AG08396 (cell line): ENCODE data around the gene PTPN20.
"Not testable (repeated sequence)": the region's sequence is repeated elsewhere in the genome, so short reads cannot be mapped to it uniquely, and the experiment has no call there.

Experiments used
- DNase-seq: peaks from one replicate; pipeline ENCODE4 v3.0.0; 2012; ENCODE audit warnings: low spot score, mixed read lengths

Gene PTPN20

DNA sequence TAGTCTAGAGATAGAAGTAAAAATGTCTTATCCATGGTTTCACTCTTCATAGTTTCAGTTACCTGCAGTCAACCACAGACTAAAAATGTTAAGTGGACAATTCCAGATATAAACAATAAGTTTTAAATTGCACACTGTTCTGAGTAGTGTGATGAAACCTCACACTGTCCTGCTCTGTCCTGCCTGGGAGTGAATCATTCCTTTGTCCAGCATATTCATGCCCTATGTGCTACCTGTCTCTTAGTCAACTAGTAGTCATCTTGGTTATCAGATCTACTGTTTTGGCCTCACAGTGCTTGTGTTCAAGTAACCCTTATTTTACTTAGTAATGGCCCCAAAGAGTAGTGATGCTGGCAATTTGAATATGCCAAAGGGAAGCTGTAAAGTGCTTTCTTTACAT, 49.5 kb downstream of the PTPN20 start:
- DNase-seq, result not testable (repeated sequence)

DNA sequence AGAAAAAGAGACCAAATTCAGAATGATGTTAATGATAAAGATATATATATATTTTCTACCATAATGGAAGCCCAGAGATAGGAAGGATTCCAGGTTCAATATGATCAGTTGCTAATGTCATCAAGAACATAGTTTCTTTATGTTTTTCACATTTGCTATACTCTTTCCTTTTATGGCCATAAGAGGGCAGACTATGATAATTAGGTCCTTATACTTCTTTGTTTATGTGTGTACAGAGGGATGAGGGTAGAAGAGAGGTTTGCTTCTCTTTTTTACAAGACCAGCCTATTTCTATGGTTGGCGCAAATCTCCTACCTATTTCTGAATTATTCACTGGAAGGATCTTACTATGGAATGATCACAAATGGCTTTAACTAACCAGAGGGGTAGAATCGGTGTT, 52.1 kb downstream of the PTPN20 start:
- not testable (repeated sequence) for DNase-seq

DNA sequence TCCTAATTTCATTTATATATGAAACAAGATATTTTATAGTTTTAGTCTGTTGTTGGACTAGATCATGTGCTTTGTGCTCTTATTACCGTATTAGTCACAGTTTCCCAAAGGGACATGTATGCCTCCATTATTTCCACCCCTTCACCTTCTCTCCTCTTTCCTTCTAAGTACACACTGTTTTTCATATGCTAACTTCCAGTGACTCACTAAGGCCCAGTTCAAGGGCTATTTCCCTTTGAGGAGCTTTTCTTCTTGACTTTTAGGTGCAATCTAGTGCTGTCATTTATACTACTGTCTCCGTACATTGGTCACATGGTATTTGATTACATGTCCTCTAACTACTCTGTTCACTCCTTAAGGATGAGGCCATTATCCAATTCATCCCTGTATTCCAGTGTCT, 55.8 kb downstream of the PTPN20 start:
- DNase-seq, result not testable (repeated sequence)

DNA sequence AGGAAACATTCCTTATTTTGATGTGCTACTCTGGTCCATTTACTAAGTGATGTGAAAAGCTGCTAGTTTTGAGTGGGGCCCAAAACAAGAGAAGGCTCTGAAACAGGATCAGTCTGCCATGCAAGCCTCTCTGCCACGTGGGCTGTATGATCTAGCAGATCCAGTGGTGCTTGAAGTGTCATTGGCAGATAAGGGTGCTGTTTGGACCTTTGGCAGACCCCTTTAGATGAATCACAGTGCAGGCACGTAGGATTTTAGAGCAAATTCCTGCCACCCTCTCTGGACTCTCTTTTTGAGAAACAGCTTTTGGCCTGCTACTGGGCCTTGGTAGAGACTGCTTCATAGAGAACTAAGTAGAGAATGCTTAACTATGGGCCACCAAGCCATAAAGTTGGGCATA, 69.0 kb downstream of the PTPN20 start:
- not testable (repeated sequence) for DNase-seq

DNA sequence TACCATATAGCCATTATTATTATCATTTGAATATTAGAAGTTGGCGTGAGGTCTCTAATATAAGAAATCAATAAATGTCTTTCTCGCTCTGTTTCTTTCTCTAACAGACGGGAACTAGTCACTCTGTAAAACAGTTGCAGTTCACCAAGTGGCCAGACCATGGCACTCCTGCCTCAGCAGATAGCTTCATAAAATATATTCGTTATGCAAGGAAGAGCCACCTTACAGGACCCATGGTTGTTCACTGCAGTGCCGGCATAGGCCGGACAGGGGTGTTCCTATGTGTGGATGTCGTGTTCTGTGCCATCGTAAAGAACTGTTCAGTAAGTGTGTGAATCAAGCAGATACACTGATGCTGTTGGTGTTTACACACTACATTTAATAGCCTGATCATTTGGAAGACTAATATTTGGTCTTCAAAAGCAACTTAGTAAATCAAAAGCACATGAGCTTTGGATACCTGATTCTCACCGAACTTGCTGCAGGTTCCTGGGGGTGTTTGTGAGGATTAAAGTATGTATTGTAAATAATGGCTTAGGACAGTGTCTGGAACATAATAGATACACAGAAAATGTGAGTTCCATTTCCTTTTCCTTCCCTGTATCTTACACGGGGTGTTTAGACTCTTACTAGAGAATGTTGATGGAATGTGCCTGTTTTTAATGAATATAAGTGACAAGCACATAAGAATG, 76.2 kb downstream of the PTPN20 start:
- not testable (repeated sequence) for DNase-seq

DNA sequence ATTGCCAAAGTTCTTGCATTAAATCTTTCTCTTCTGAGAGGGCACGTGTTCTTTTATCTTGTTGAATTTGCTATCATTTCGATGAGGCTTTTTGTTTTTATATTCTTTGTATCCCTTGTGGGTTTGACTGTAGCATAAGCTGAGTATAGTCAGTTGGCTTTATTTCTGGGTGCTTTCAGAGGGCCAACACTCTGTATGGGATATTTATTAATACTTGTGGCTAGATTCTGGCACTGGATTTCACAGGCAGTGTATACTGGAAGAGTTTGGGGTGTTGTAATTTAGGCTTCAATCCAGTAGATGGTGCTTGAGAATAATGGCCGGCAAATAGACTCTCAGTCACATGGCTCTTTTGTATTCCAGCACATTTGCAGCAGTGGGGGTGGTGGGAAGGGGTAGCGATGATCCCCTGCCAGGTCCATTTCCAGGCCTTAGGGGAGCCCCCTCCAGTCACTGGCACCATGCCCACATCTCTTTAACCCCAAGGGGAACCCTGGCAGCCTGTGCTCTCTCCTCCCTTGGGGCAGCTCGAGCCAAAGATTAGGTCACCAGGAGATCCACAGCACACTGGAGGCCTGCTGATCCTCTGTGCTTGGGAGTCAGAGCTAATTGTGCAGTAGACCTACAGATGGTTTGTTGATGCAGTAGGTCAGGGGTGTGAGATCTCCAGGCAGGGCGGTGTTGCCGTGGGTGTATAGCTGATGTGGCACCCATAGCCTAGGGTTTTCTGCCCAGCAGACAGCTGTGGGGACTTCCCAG, 81.8 kb downstream of the PTPN20 start:
- peak; percentile 39 for DNase-seq

DNA sequence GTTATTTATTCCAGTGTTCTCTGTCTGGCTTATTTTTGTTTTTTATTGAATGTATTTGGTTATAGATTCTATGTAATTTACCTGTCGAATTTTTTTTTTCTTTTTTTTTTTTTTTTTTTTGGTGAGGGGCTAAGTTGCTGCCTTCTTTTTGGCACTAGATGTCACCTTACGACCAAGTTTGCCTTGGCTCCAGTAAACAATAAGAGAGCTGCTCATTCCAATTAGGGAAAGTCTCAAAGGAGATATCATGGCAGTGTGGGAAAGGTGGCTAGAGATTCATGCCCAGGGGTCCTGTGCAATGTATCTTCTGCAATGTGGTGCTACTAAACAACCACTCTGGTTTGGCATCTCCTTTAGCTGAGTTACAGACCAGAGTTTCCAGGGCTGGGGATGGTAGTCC, 84.0 kb downstream of the PTPN20 start:
- no peak for DNase-seq

DNA sequence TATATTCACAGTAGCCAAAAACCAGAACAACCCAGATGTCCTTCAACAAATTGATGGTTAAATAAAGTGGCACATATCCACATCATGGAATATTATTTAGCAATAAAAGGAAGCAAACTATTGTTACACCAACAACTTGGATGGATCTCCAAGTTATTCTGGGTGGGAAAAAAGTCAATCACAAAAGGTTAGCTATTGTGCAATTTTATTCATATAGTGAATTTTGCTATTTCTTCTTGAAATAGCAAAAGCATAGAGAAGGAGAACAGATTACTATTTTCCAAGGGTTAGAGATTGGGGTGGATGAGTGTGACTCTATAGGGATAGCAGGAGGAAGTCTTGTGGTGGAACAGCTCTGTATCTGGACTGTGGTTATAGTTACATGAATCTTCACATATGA, 87.0 kb downstream of the PTPN20 start:
- no peak for DNase-seq

DNA sequence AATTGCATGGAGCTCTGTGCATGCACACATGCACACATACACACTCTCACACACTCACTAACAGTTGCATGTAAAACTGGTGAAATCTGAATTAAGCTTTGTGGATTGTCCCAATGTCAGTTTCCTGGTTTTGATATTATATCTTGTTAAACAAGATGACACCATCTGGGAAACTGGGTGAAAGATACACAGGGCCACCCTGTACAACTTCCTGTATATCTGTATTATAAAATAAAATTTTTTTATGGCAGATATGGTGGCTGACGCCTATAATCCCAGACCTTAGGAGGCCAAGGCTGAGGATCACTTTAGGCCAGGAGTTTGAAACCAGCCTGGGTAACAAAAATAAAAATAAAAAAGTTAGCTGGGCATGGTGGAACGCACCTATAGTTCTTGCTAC, 87.4 kb downstream of the PTPN20 start:
- DNase-seq, result no peak

DNA sequence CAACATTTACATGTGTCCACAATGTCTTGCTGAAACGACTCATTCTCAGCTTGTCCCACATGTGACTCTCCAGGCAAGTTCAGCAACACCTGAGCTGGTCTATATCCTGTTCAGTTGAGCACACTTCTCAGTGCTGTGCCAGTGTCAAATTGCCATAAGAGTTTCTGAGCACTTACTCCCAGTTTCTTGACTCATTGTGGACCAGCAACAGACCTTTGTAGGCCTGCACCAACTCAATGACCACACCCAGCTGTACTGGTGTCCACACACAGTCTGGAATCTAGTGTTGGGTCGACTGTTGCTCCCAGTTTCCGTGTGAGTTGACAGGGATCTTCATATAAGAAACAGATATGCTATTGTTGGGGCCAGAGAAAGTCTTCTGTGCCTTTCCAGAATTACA, 88.0 kb downstream of the PTPN20 start:
- DNase-seq, result no peak

DNA sequence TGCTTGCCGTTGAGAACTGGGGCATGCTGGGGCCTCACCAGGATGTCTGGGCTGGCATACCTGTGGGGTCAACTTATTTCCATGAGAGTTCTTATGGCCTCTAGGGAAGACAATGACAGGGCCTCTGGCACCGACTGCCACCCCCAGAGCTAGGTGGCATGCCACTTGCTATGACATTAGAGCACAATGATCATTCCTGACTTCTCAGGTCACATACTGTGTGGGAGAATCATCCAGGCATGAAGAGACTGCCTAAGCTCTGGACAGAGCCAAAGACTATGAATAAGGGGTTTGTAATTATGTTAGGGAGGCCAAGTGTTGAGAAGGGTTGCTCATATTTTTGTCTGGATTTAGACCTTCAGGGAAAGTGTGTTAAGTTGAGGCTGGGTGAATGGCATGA, 97.5 kb downstream of the PTPN20 start:
- DNase-seq, result no peak

DNA sequence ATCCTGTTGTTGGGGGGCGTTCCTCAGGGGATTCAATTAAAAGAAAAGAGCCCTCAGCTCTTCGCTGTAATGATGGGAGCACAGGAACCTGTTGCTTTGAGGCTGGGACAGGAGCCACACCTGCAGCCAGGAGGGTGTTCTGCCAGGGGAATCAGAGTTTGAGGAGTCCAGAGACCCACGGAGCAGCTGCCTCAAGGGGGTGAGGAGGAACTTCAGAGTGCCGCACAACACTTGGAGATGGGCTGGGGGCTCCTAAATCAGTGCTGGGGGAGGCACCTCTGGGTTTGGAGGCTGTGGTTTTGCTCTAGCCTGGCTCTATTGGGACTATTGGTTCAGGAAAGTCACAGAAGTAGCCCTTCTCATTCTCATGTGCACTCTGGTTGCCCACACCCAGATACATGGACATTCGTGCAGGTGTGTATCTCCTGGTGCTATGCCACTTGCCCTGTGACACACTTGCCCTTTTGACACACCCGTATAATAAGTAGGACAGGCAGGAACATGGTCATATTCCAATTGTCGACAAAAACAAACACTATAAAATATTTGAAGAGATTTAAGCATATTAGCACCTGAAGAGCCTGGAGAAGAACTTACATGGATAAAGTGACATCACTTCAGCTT, 98.1 kb downstream of the PTPN20 start:
- DNase-seq, result no peak

DNA sequence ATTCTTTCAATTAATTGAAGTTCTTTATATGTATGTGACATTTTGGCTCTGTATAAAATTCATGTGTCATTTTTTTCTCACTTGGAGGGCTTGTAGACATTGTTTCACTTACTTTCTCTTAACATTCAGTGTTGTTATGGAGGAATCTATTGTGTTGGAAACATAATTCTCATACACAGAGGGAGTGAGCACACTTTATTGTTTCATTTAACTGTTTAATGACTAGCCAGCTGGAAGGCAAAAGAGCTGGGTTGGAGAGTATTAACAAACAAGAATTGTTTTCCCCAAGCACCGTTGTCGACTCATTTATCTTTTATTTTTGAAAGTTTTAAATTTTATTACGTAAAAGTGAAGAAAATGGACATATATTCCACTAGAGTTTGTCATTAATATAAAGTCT, 98.8 kb downstream of the PTPN20 start:
- DNase-seq, result no peak

DNA sequence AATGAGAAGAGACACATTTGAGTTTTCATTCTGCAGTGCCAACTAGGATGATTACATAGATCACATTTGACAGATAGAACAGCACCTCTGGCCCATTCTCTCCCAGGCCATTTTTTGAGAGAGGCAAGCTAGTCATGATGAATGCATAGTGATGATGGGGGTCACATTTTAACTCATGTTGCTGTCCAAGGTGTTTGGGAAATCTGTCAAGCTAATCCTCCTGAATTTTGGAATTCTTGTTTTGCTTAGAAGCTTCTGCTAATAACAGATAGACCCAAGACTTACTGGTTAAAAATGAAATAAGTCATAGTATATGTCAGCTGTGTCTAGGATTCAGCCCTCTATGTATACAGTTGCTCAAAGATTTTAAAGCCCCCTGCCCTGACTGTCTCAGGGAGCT, 101.0 kb downstream of the PTPN20 start:
- DNase-seq, result no peak

DNA sequence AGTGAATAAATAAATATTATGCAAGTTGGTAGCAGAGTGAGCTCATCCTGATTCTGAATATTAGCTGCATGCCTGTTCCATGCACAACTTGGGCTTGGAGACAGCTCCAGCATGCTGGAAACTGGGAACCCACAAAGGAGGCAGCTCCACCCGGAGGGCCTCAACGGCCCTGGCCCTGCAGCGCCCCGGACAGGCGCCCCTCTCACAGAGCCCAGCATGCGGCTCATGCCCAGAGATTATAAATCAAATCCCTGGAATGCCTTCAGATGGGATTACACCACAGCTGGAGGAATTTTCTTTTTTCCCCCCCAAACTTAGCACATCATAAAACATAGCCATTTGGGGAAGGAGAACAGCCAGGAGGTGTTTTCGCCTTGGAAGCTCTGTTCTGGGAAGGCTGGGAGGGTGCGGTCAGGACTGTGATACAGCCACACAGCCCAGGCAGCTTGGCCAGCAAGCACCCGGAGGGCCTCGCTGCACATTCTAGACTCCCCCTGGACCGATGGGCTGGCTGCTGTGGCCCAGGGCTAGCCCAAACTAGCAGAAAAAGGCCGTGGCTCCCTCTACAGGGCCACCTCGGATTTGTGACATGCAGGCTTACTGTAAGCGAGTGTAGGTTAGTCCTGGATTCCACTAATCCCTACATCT, 102.4 kb downstream of the PTPN20 start:
- no peak for DNase-seq

DNA sequence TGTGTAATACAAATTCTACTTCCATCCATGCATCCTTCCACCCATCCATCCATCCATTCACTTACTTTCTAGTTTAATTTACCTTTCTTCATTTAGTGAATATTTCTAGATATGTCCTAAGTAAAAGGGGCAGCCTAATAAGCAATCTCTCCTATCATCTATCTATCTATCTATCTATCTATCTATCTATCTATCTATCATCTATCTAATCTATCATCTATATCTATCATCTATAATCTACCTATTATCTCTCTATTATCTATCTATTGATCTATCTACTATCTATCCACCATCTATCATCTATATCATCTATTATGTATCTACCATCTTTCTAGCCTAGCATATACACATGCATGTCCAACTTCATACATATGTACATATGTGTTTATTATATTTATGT, 104.2 kb downstream of the PTPN20 start:
- no peak for DNase-seq

DNA sequence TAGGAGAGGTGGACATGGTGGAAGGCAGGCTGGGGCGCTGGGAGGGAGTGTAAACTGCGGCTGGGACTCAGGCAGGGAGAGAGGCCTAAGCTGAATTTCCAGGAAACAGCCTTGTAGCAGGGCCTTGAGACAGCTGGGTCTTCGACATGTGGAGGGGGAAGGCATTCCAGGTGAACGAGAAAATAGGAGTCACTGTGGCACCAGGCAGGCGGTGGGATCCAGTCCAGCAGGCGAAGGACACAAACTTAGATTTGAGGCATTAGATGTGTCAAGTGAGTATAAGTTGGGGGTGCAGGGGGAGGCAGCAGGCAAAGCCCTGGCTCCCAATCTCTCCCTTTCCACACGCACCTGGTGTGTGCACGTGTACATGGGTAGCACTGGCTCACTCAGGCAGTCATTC, 105.3 kb downstream of the PTPN20 start:
- DNase-seq, result no peak

DNA sequence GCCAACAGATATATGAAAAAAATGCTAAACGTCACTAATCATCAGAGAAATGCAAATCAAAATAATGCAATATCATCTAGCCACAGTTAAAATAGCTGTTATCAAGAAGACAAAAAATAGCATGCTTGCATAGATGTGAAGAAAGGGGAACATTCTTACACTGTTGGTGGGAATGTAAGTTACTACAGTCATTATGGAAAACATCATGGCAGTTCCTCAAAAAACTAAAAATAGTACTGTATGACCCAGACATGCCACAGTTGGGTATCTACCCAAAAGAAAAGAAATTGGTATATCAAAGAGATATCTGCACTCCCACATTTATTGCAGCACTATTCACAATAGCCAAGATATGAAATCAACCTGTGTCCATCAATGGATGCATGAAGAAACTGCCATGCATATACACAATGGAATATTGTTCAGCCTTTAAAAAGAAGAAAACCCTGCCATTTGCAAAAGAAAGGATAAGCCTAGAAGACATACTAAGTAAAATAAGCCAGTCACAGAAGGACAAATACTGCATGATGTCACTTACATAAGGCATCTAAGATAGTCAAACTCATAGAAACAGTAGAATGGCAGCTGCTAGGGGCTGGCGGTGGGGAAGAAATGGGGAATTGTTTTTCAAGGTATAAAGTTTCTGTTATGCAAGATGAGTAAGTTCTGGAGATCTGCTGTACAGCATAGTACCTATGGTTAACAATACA, 107.0 kb downstream of the PTPN20 start:
- DNase-seq, result no peak

DNA sequence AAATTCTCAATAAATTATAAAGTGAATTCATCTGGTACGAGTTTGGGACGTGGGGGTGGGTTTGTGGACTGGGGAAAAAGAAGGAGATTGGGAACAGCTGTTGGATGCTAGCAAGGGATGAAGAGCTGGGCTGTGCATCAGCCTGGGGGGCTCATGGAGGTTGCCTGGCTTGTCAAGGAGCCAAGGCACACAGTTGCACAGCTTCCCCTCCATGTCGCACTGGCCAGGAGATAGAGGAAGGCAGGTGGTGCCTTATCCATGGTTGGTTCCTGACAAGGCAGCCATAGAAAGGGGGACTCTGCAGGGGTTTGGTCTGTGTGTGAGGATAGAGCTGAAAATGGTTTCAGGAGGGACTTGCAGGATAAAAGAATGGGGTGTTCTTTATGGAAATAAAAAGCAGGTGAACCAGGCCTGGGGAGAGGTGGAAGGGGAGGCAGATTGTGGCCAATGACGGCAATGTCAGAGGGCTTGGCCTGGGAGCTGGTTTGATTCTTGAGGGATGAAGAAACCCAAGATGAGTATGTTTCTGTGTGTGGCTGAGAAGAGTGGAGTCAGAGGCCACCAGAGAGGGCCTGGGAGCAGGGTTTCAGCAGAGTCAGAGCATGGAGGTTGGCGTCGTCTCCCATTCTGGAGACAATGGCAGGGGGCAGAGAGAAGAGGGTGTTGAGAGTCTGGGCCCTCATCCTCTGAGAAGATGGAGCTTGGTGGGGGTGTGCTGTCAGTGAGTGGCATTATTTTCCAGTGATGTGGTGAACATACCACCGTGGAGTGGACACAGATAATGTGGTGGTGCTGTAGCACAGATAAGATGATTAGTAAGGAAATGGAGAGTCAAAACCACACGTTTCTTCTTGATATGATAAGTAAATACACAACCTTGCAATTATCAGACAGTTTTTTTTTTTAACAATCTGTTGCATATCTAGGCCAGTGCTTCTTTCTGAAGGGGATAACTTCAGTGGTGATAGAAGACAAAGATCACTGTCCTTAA, 108.2 kb downstream of the PTPN20 start:
- no peak for DNase-seq

DNA sequence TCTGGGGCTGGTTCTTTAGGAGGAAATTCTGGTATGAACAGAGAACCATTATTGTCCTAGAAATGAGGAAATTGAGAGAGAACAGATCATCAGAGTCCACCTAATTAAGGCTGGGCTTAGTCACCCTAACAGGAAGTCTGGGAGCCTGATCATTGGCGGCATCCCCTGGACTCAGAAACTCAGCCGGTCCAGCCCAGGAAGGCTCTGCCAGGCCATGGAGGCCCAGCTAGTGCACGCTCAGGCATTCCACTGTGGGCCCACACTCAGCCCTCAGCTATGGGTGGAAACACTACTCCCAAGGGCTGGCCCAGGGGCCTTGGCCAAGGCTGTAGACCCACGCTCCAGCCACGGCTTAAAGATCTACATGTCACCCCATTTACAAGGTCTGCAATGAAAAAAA, 109.2 kb downstream of the PTPN20 start:
- peak; percentile 78 for DNase-seq

DNA sequence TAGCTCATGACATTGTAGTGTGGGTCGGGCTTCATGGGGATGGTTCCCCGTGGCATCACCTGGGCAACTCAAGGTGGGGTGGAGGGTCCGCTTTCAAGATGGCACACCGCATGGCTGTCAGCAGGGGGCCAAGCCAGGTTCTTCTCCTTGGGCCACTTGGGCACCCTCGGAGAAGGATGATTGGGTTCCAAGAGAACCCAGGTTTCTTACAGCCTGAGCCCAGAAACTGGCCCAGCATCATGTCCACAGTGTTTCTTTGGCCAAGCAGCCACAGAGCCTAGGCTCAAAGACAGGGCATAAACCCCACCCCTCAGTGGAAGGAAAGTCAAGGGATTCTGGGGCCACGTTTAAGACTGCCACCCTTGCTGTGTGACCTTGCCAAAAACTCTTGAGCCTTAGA, 110.6 kb downstream of the PTPN20 start:
- DNase-seq, result no peak
